GM19438 (cell line): ENCODE results near the gene TCP11L2.
"Not testable (repeated sequence)": the region's sequence is repeated elsewhere in the genome, so short reads cannot be mapped to it uniquely, and the experiment has no call there.

Source experiments
- ATAC-seq: cut with Tn5 transposase; IDR thresholded peaks from one replicate; pipeline ENCODE4 v1.9.1; 2021; ENCODE audit warnings: low read depth; ENCODE audit not compliant: unreplicated experiment

TCP11L2 gene

GRCh38 chr12:106282457-106283097 lies 20.0 kb upstream of the TCP11L2 start:
- ATAC-seq: no peak

- no peak for ATAC-seq
These were observed 18.0 kb upstream of the TCP11L2 start for GRCh38 chr12:106284358-106285105.

GRCh38 chr12:106285982-106286381 lies 16.6 kb upstream of the TCP11L2 start:
- no peak for ATAC-seq

- not testable (repeated sequence) for ATAC-seq
These were observed 15.9 kb upstream of the TCP11L2 start for GRCh38 chr12:106286576-106287162.

GRCh38 chr12:106287364-106287763 lies 15.2 kb upstream of the TCP11L2 start:
- no peak for ATAC-seq

GRCh38 chr12:106288101-106288493 lies 14.4 kb upstream of the TCP11L2 start:
- ATAC-seq: no peak

GRCh38 chr12:106288494-106289195 lies 13.9 kb upstream of the TCP11L2 start:
- ATAC-seq: no peak

- ATAC-seq: no peak
These were observed 13.3 kb upstream of the TCP11L2 start for GRCh38 chr12:106289196-106289681.

- ATAC-seq: no peak
These were observed 11.9 kb upstream of the TCP11L2 start for GRCh38 chr12:106290666-106291065.

- no peak for ATAC-seq
These were observed 11.2 kb upstream of the TCP11L2 start for GRCh38 chr12:106291342-106291741.

- ATAC-seq: no peak
These were observed 10.2 kb upstream of the TCP11L2 start for GRCh38 chr12:106292339-106292738.

GRCh38 chr12:106296179-106296877 lies 6.2 kb upstream of the TCP11L2 start:
- no peak for ATAC-seq

GRCh38 chr12:106297075-106297474 lies 5.5 kb upstream of the TCP11L2 start:
- ATAC-seq: no peak

GRCh38 chr12:106297681-106298080 lies 4.9 kb upstream of the TCP11L2 start:
- ATAC-seq: no peak

GRCh38 chr12:106299202-106299774 lies 3.2 kb upstream of the TCP11L2 start:
- ATAC-seq: no peak

GRCh38 chr12:106300761-106301160 lies 1.8 kb upstream of the TCP11L2 start:
- no peak for ATAC-seq

GRCh38 chr12:106301241-106301610 lies 1.3 kb upstream of the TCP11L2 start:
- no peak for ATAC-seq

- peak; percentile 59 for ATAC-seq
These were observed 767 bp upstream of the TCP11L2 start for GRCh38 chr12:106301611-106302321.

GRCh38 chr12:106303202-106303820 lies 778 bp downstream of the TCP11L2 start:
- ATAC-seq: no peak
